OCI-LY1 (cell line): ENCODE results near the gene SLC30A3.

ENCODE experiments used
- CTCF ChIP-seq: fragments of 200-600 bp; sonication (generic), shearing (Covaris generic); IDR thresholded peaks from 2 replicates; pipeline ENCODE4 v1.5.1; 2017; ENCODE audit warnings: mild to moderate bottlenecking, antibody characterized with exemption, low read length, moderate library complexity, mixed read lengths
- EZH2 ChIP-seq: fragments of 200-600 bp; sonication (generic), shearing (Covaris generic); IDR thresholded peaks from 2 replicates; pipeline ENCODE4 v1.8.0; 2017; ENCODE audit warnings: borderline replicate concordance, mixed run types, mild to moderate bottlenecking, antibody characterized with exemption, low read length, moderate library complexity, mixed read lengths

GRCh38 chr2:27242614-27242951 lies 20.3 kb downstream of the SLC30A3 start:
- TF ChIP-seq EZH2 = no peak
- no peak for TF ChIP-seq CTCF
